T1000 (cell line): ENCODE results near the gene DEFB126.
"Not testable (repeated sequence)": the region's sequence is repeated elsewhere in the genome, so short reads cannot be mapped to it uniquely, and the experiment has no call there.

Experiments used
- DNase-seq: peaks from one replicate; lab custom pipeline; 2025; ENCODE audit warnings: mixed read lengths; lab: John Stamatoyannopoulos, UW

Gene DEFB126, protein sequence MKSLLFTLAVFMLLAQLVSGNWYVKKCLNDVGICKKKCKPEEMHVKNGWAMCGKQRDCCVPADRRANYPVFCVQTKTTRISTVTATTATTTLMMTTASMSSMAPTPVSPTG

DNA sequence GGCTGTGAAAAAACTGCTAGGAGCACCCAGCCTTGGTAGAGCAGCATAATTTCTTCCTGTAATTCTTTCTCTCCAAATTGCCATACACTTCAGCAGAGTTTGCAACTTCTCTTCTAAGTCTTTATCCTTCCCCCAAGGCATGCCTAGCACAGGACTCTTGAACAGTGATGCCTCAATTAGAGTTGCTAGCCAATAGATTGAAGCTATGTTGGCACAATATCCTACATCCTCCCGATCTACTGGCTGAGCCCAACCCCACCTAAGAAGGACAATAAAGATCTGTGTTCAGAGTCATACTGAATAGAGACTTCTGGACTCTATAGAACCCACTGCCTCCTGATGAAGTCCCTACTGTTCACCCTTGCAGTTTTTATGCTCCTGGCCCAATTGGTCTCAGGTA lies at the start of gene DEFB126:
TSS of gene DEFB126 (plus strand) at position 301 of the 400 bp plus-strand sequence. CDS start at position 340, 39 bp downstream.
- DNase-seq = no peak

DNA sequence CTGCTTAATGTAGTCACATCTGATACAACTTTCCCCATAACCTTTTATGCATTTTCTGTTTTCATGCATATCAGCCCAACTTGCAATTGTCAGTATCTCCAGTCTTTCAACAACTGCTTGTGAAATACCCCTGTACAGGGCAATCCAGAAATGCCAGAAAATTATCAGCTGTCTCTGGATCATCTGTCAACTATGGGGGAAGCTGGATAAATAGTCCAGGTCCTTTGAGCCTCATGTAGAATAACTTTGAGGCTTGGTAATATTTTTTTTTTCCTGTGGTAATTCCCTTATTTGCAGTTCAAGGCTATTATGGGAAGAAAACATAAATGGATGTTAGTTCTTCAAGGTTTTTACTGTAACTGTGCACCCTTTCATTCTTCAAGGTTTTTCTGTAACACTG lies 48.7 kb upstream of the DEFB126 start:
- no peak for DNase-seq

DNA sequence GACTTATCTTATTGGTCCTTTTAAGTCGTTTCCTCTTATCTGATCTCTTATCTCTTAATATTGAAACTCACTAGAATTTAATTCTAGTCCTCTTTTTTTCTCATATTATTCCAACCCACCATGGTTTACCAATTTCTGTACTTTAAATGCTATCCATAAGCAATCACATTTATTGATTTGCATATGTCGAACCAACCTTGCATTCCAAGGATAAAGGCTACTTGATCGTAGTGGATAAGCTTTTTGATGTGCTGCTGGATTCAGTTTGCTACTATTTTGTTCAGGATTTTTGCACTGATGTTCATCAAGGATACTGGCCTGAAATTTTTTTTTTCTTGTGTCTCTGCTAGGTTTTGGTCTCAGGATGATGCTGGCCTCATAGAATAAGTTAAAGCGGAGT lies 47.2 kb upstream of the DEFB126 start:
- DNase-seq = no peak

GRCh38 chr20:97691-98090 lies 44.7 kb upstream of the DEFB126 start:
- DNase-seq = not testable (repeated sequence)

DNA sequence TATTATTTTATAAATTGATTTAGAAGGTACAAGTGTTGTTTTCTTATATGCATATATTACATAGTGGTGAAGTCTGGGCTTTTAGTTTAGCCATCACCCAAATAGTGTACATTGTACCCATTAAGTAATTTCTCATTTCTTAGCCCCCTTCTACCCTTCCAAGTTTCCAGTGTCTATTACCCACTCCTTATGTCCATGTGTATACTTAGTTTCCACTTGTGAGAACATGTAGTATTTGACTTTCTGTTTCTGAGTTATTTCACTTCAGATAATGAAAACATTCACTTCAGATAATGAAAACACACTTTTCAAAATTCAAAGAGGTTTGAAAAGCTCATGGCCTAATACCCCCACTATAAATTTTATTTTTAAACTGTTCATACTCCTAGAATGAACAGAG lies 40.4 kb upstream of the DEFB126 start:
- no peak for DNase-seq

DNA sequence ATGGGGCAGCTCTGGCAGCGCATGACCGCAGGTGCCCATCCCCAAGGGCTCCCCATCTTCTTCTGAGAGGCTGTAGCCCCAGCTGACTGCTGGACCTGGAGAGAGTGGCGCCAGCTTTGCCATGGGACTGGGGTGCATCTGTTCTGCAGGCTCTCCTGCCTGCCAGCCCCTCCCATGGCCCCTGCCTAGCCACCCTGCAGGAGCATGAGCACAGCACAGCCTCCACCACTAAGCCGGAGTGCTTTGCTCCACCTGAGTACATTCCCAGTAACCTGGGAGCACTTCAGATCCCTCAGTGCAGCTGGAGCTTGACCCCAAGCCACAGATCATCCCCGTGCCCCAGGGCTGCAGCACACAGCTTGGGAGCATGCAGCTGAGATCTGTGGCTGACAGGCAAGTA lies 38.9 kb upstream of the DEFB126 start:
- no peak for DNase-seq

GRCh38 chr20:112396-112795 lies 30.0 kb upstream of the DEFB126 start:
- no peak for DNase-seq

GRCh38 chr20:117518-117917 lies 24.9 kb upstream of the DEFB126 start:
- no peak for DNase-seq

GRCh38 chr20:129786-130323 lies 12.5 kb upstream of the DEFB126 start:
- not testable (repeated sequence) for DNase-seq

- DNase-seq = no peak
Observed at GRCh38 chr20:137668-138490, 4.5 kb upstream of the DEFB126 start.

- DNase-seq = no peak
Observed at GRCh38 chr20:145877-146276, 3.5 kb downstream of the DEFB126 start.

GRCh38 chr20:152131-152530 lies 9.7 kb downstream of the DEFB126 start:
- no peak for DNase-seq

GRCh38 chr20:157154-157553 lies 14.8 kb downstream of the DEFB126 start, which contains the start of gene DEFB127:
TSS of gene DEFB127 (plus strand) at chr20:157454. CDS start at chr20:157545, 91 bp downstream.
- DNase-seq = no peak

GRCh38 chr20:164618-165017 lies 22.2 kb downstream of the DEFB126 start:
- no peak for DNase-seq

- DNase-seq = no peak
Observed at GRCh38 chr20:168876-169275, 26.5 kb downstream of the DEFB126 start.

DNA sequence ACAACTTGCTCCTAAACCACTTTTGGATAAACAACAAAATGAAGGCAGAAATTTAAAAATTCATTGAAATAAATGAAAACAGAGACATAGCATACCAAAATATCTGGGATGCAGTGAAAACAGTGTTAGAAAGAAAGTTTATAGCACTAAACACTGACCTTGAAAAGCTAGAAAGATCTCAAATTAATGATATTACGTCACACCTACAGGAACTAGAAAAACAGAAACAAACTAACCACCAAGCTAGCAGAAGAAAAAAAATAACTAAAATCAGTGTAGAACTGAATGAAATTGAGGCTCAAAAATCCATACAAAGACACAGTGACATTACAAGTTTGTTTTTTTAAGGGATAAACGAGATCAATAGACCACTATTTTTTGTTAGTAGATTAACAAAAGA lies 41.9 kb downstream of the DEFB126 start:
- no peak for DNase-seq

DNA sequence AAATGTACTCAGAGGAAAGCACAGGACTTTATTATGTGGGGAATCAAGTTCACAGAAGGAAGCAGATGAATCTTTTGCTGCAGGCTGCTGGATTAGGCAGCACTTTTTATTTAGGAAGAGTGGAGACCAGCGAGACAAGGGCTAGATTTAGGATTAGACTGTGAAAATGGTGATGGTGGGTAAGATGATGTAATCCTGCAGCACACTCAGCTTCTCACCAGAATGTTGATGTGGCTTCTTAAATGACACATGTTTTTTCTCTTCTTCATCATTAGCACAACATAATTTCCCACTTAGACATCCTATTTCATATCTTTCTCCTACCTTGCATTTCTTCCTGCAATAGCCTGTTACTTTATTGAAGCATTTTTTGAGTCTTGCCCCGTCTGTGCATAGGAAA lies 45.3 kb downstream of the DEFB126 start:
- no peak for DNase-seq

DNA sequence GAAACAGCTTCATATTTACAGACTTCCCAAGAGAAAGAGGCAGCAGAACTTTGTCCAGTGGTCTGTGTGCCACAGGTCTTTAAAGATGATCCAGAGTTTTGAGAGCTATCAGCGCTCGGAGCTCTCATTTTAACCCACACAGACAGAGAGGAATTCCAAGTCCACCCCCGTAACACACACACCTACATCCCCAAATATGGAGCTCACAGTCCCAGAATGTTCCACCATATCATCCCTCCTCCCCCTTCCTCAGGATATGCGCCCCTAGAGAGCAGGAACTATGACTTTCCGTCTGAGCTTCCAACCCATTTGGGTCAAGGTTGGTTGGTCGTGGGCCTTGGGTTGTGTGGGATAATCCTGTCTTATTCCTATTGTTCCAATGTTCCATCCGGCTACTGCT lies 47.2 kb downstream of the DEFB126 start, which contains the start of gene DEFB128:
TSS of gene DEFB128 (minus strand) at position 101 of the 400 bp plus-strand sequence. CDS start at position 13, 88 bp downstream.
- DNase-seq = no peak
